MCF 10A (cell line): ENCODE data around the gene PSMA5. TPM values are rescaled to one million over a fixed set of nuclear protein-coding genes. Genes with fewer than 3 reads are reported as not detected.

Source experiments
- BruUV-seq: library from RNA; stranded (reverse); fragments of 400-500 nt; replicated peaks from 2 replicates; lab custom pipeline; 2021; lab: Mats Ljungman, UMichigan
- CTCF ChIA-PET: fragments of 300-600 bp; sonication (Branson Sonifier 250); formaldehyde crosslinking; extraction: SDS; loops from one replicate; lab custom pipeline; 2021; ENCODE audit warnings: antibody characterized with exemption, inconsistent platforms; lab: Yijun Ruan, JAX
- POLR2A ChIA-PET: fragments of 300-600, 350-650 bp; sonication (Branson Sonifier 250); formaldehyde crosslinking; extraction: SDS; loops from one replicate; lab custom pipeline; 2020; ENCODE audit warnings: antibody characterized with exemption, inconsistent platforms; lab: Yijun Ruan, JAX
- DNase-seq: peaks from one replicate; pipeline ENCODE4 v3.0.0-alpha.2; 2018; ENCODE audit not compliant: unreplicated experiment
- H3K27ac Mint-ChIP-seq: one replicate; pipeline ENCODE4 v1.8.0; 2022; ENCODE audit warnings: mild to moderate bottlenecking, low read depth, mixed read lengths; ENCODE audit not compliant: unreplicated experiment
- H3K27me3 Mint-ChIP-seq: one replicate; pipeline ENCODE4 v1.8.0; 2022; ENCODE audit warnings: mixed read lengths; ENCODE audit not compliant: insufficient read depth, unreplicated experiment
- H3K36me3 Mint-ChIP-seq: one replicate; pipeline ENCODE4 v1.8.0; 2022; ENCODE audit warnings: mild to moderate bottlenecking, moderate library complexity, mixed read lengths; ENCODE audit not compliant: insufficient read depth, unreplicated experiment
- H3K4me1 Mint-ChIP-seq: one replicate; pipeline ENCODE4 v1.8.0; 2022; ENCODE audit warnings: mixed read lengths; ENCODE audit not compliant: insufficient read depth, unreplicated experiment
- H3K4me3 Mint-ChIP-seq: one replicate; pipeline ENCODE4 v1.8.0; 2022; ENCODE audit warnings: mild to moderate bottlenecking, moderate library complexity, mixed read lengths; ENCODE audit not compliant: unreplicated experiment
- H3K9me3 Mint-ChIP-seq: one replicate; pipeline ENCODE4 v1.8.0; 2022; ENCODE audit warnings: mixed read lengths; ENCODE audit not compliant: unreplicated experiment
- intact Hi-C: fragments of 100-400 bp; cut with micrococcal nuclease; formaldehyde crosslinking; loops from 2 replicates; pipeline ENCODE4 v1.14.1; 2022
- total RNA-seq: library from RNA; stranded (reverse); gene quantifications from 2 replicates; pipeline ENCODE4 v1.2.3, GENCODE V29; 2022
- TF ChIP-seq, protein P1 (sequence below): fragments of 200-600 bp; IDR thresholded peaks from one replicate; pipeline ENCODE4 v1.8.0; 2022; ENCODE audit warnings: antibody characterized with exemption, mild to moderate bottlenecking; ENCODE audit not compliant: unreplicated experiment

PSMA5 gene
- total RNA-seq, 1 experiment from 2014 or later, result 113 TPM

- TF ChIP-seq, protein P1, sequence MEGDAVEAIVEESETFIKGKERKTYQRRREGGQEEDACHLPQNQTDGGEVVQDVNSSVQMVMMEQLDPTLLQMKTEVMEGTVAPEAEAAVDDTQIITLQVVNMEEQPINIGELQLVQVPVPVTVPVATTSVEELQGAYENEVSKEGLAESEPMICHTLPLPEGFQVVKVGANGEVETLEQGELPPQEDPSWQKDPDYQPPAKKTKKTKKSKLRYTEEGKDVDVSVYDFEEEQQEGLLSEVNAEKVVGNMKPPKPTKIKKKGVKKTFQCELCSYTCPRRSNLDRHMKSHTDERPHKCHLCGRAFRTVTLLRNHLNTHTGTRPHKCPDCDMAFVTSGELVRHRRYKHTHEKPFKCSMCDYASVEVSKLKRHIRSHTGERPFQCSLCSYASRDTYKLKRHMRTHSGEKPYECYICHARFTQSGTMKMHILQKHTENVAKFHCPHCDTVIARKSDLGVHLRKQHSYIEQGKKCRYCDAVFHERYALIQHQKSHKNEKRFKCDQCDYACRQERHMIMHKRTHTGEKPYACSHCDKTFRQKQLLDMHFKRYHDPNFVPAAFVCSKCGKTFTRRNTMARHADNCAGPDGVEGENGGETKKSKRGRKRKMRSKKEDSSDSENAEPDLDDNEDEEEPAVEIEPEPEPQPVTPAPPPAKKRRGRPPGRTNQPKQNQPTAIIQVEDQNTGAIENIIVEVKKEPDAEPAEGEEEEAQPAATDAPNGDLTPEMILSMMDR, result no peak
- ChIA-PET POLR2A (no interaction called here), CTCF (interaction anchor here (1.0 kb wide), 1 partner anchor 16 kb away, joined by 7 read pairs; no protein-coding TSS in a partner anchor)
- Mint-ChIP-seq H3K9me3 (no peaks in the 10 kb centered on the region), H3K4me3 (no peak overlapping the region), H3K27ac (no peak overlapping the region), H3K36me3 (peaks cover 5% of the 10 kb centered on the region), H3K4me1 (no peaks in the 10 kb centered on the region), H3K27me3 (no peaks in the 10 kb centered on the region)
- no peak for DNase-seq
- intact Hi-C loops, result no loop called here
- no TSS peak for BruUV-seq
Measured at GRCh38 chr1:109351457-109351856, 74.8 kb downstream of the PSMA5 start.

- no peak overlapping the region for H3K27ac Mint-ChIP-seq
- H3K4me1 Mint-ChIP-seq, result no peaks in the 10 kb centered on the region
- intact Hi-C loops, result no loop called here
- H3K9me3 Mint-ChIP-seq, result no peaks in the 10 kb centered on the region
- H3K36me3 Mint-ChIP-seq, result peaks cover 9% of the 10 kb centered on the region
- POLR2A ChIA-PET, result interaction anchor here (0.7 kb wide), 1 partner anchor 109 kb away, joined by 4 read pairs; no protein-coding TSS in a partner anchor
- no TSS peak for BruUV-seq
- TF ChIP-seq, protein P1, result no peak
- no peaks in the 10 kb centered on the region for H3K27me3 Mint-ChIP-seq
- CTCF ChIA-PET, result interaction anchor here (0.5 to 1.0 kb wide), 3 partner anchors 21 to 143 kb away, joined by 3 read pairs; partner anchors contain the start of gene CYB561D1
- DNase-seq, result no peak
- no peak overlapping the region for H3K4me3 Mint-ChIP-seq
Measured at GRCh38 chr1:109350655-109351054, 75.6 kb downstream of the PSMA5 start.

GRCh38 chr1:109350182-109350581 lies 76.1 kb downstream of the PSMA5 start:
- no peak overlapping the region for H3K27ac Mint-ChIP-seq
- TF ChIP-seq, protein P1, result no peak
- no peaks in the 10 kb centered on the region for H3K4me1 Mint-ChIP-seq

More at GRCh38 chr1:109350182-109350581, 76.1 kb downstream of the PSMA5 start:
- Mint-ChIP-seq H3K36me3 (peaks cover 9% of the 10 kb centered on the region), H3K4me3 (no peak overlapping the region), H3K9me3 (no peaks in the 10 kb centered on the region), H3K27me3 (no peaks in the 10 kb centered on the region)
- no peak for DNase-seq
- ChIA-PET POLR2A (interaction anchor here (0.6 kb wide), 1 partner anchor 12 kb away, joined by 3 read pairs; no protein-coding TSS in a partner anchor), CTCF (interaction anchor here (0.9 to 1.0 kb wide), 2 partner anchors 22 to 49 kb away, joined by 3 read pairs; no protein-coding TSS in a partner anchor)
- intact Hi-C loops, result no loop called here
- no TSS peak for BruUV-seq

Other genes starting within 250 kb of the PSMA5 start
- 381 and 492 TPM in 2 replicates for gene SARS1, start 212.5 kb downstream of the PSMA5 start, total RNA-seq
- gene CELSR2, start 176.9 kb downstream of the PSMA5 start, total RNA-seq, result 6.9 and 7.2 TPM in 2 replicates
- gene PSRC1, start 143.3 kb downstream of the PSMA5 start, total RNA-seq, result 13.0 and 19.4 TPM in 2 replicates
- 1.1 TPM in 1 of 2 replicates, not detected in the other for gene MYBPHL, start 119.4 kb downstream of the PSMA5 start, total RNA-seq
- gene SORT1, start 28.5 kb downstream of the PSMA5 start, total RNA-seq, result 13.3 TPM in 2 replicates
- gene SYPL2, start 40.1 kb upstream of the PSMA5 start, total RNA-seq, result not detected in 2 replicates
- 3.8 and 7.3 TPM in 2 replicates for gene ATXN7L2, start 57.5 kb upstream of the PSMA5 start, total RNA-seq
- 6.9 and 7.8 TPM in 2 replicates for gene CYB561D1, start 67.6 kb upstream of the PSMA5 start, total RNA-seq
- gene AMIGO1, start 83.3 kb upstream of the PSMA5 start, total RNA-seq, result 0.21 and 0.29 TPM in 2 replicates
- gene GPR61, start 113.4 kb upstream of the PSMA5 start, total RNA-seq, result not detected in 2 replicates
- 8.0 and 8.6 TPM in 2 replicates for gene GNAI3, start 122.2 kb upstream of the PSMA5 start, total RNA-seq
- not detected in 2 replicates for gene GNAT2, start 193.2 kb upstream of the PSMA5 start, total RNA-seq
- gene AMPD2, start 193.4 kb upstream of the PSMA5 start, total RNA-seq, result 49.5 and 52.6 TPM in 2 replicates
- gene GSTM4, start 229.7 kb upstream of the PSMA5 start, total RNA-seq, result 4.7 and 5.8 TPM in 2 replicates
- 0.70 and 1.4 TPM in 2 replicates for gene GSTM2, start 241.6 kb upstream of the PSMA5 start, total RNA-seq